Muscle layer of colon (tissue), 2 donors: ENCODE measurements around the gene CMKLR1.
A peak's percentile ranks its signal among the peaks of the same experiment; 100 is the strongest.

Experiments used
- H3K27ac ChIP-seq: one replicate; pipeline ENCODE4 v1.7.0; 2013; ENCODE audit warnings: low read depth, mild to moderate bottlenecking, low read length, moderate library complexity
- H3K27me3 ChIP-seq, 2 donors: one replicate each; pipeline ENCODE4 v1.7.0; 2013; ENCODE audit warnings: low read length in 2 of 2, mild to moderate bottlenecking in 2 of 2; ENCODE audit not compliant: insufficient read depth in 2 of 2, control insufficient read depth in 1 of 2
- H3K36me3 ChIP-seq: one replicate; pipeline ENCODE4 v1.7.0; 2013; ENCODE audit warnings: mild to moderate bottlenecking, low read length; ENCODE audit not compliant: insufficient read depth
- H3K4me1 ChIP-seq: one replicate; pipeline ENCODE4 v1.7.0; 2013; ENCODE audit warnings: mild to moderate bottlenecking, low read length; ENCODE audit not compliant: insufficient read depth
- H3K4me3 ChIP-seq, 2 donors: one replicate each; pipeline ENCODE4 v1.7.0; 2013; ENCODE audit warnings: low read length in 2 of 2, low read depth in 1 of 2, mild to moderate bottlenecking in 1 of 2, moderate library complexity in 1 of 2
- H3K9ac ChIP-seq: one replicate; pipeline ENCODE4 v1.7.0; 2013; ENCODE audit warnings: low read length
- H3K9me3 ChIP-seq: one replicate; pipeline ENCODE4 v1.7.0; 2013; ENCODE audit warnings: mild to moderate bottlenecking, low read length
- donor health status: abdominal sarcoma.
- donor health status: Adenocarcinoma of cecum.

The CMKLR1 gene

GRCh38 chr12:108319277-108320234 lies 19.6 kb downstream of the CMKLR1 start:
- Histone ChIP-seq H3K36me3 (no peaks in the 10 kb centered on the region), H3K4me3 (no peak overlapping the region), H3K9me3 (no peaks in the 10 kb centered on the region), H3K4me1 (no peaks in the 10 kb centered on the region), H3K27ac (no peak overlapping the region), H3K9ac (no peak overlapping the region), H3K27me3 (no peaks in the 10 kb centered on the region)

- H3K4me1 ChIP-seq: peaks cover 7% of the 10 kb centered on the region
- no peak overlapping the region for H3K27ac ChIP-seq
- no peak overlapping the region for H3K9ac ChIP-seq
- no peaks in the 10 kb centered on the region for H3K27me3 ChIP-seq
- no peaks in the 10 kb centered on the region for H3K36me3 ChIP-seq
- H3K9me3 ChIP-seq: no peaks in the 10 kb centered on the region
- H3K4me3 ChIP-seq: no peak overlapping the region
Measured at GRCh38 chr12:108318472-108319275, 20.4 kb downstream of the CMKLR1 start.

- no peak overlapping the region for H3K27ac ChIP-seq
- H3K9ac ChIP-seq: no peak overlapping the region
- H3K27me3 ChIP-seq: no peaks in the 10 kb centered on the region
- H3K4me3 ChIP-seq: no peak overlapping the region
- no peaks in the 10 kb centered on the region for H3K36me3 ChIP-seq
- no peaks in the 10 kb centered on the region for H3K9me3 ChIP-seq
- peaks cover 19% of the 10 kb centered on the region for H3K4me1 ChIP-seq
Measured at GRCh38 chr12:108317308-108318234, 21.5 kb downstream of the CMKLR1 start.

- H3K27me3 ChIP-seq: no peaks in the 10 kb centered on the region
- no peak overlapping the region for H3K4me3 ChIP-seq
- no peaks in the 10 kb centered on the region for H3K9me3 ChIP-seq
- H3K27ac ChIP-seq: peak overlapping the region; percentile 15
- peaks cover 27% of the 10 kb centered on the region for H3K4me1 ChIP-seq
- no peak overlapping the region for H3K9ac ChIP-seq
- H3K36me3 ChIP-seq: no peaks in the 10 kb centered on the region
Measured at GRCh38 chr12:108316176-108317086, 22.7 kb downstream of the CMKLR1 start.

GRCh38 chr12:108315486-108316105 lies 23.5 kb downstream of the CMKLR1 start:
- peaks cover 30% of the 10 kb centered on the region for H3K4me1 ChIP-seq
- H3K9ac ChIP-seq: no peak overlapping the region
- no peaks in the 10 kb centered on the region for H3K36me3 ChIP-seq
- peak overlapping the region; percentile 15 for H3K27ac ChIP-seq
- H3K9me3 ChIP-seq: no peaks in the 10 kb centered on the region
- H3K27me3 ChIP-seq: no peaks in the 10 kb centered on the region
- no peak overlapping the region for H3K4me3 ChIP-seq

GRCh38 chr12:108313606-108314351 lies 25.3 kb downstream of the CMKLR1 start:
- Histone ChIP-seq H3K36me3 (no peaks in the 10 kb centered on the region), H3K9ac (no peak overlapping the region), H3K27ac (peak overlapping the region; percentile 25), H3K4me1 (peaks cover 40% of the 10 kb centered on the region), H3K4me3 (no peak overlapping the region), H3K27me3 (no peaks in the 10 kb centered on the region), H3K9me3 (no peaks in the 10 kb centered on the region)

- Histone ChIP-seq H3K9me3 (no peaks in the 10 kb centered on the region), H3K27ac (peak overlapping the region; percentile 25), H3K36me3 (no peaks in the 10 kb centered on the region), H3K4me3 (no peak overlapping the region), H3K4me1 (peaks cover 44% of the 10 kb centered on the region), H3K27me3 (no peaks in the 10 kb centered on the region), H3K9ac (no peak overlapping the region)
Measured at GRCh38 chr12:108313241-108313605, 25.9 kb downstream of the CMKLR1 start.

- peak overlapping the region in 1 of 2 donors; percentile 20 for H3K4me3 ChIP-seq
- H3K4me1 ChIP-seq: peaks cover 44% of the 10 kb centered on the region
- peak overlapping the region; percentile 25 for H3K27ac ChIP-seq
- no peaks in the 10 kb centered on the region for H3K9me3 ChIP-seq
- H3K9ac ChIP-seq: no peak overlapping the region
- no peaks in the 10 kb centered on the region for H3K27me3 ChIP-seq
- no peaks in the 10 kb centered on the region for H3K36me3 ChIP-seq
Measured at GRCh38 chr12:108312693-108313189, 26.4 kb downstream of the CMKLR1 start.

- H3K9ac ChIP-seq: no peak overlapping the region
- H3K9me3 ChIP-seq: no peaks in the 10 kb centered on the region
- H3K27me3 ChIP-seq: no peaks in the 10 kb centered on the region
- peaks cover 44% of the 10 kb centered on the region for H3K4me1 ChIP-seq
- no peak overlapping the region for H3K27ac ChIP-seq
- H3K4me3 ChIP-seq: peak overlapping the region in 1 of 2 donors; percentile 20
- H3K36me3 ChIP-seq: no peaks in the 10 kb centered on the region
Measured at GRCh38 chr12:108312073-108312659, 26.9 kb downstream of the CMKLR1 start.
